Trophoblast cell (in vitro differentiated cells and primary cell): ENCODE results near the gene PPDPF.

Experiments
- DNase-seq, 2 donors: peaks; one replicate each; pipeline ENCODE4 v3.0.0-alpha.2; 2016
- H2AFZ ChIP-seq: 2 replicates; pipeline ENCODE4 v1.6.1; 2013; ENCODE audit warnings: low read length, moderate library complexity, mild to moderate bottlenecking; ENCODE audit not compliant: insufficient read depth, poor library complexity
- H2AK5ac ChIP-seq: 2 replicates; pipeline ENCODE4 v1.6.1; 2013; ENCODE audit warnings: mild to moderate bottlenecking, low read length
- H2BK120ac ChIP-seq: 2 replicates; pipeline ENCODE4 v1.6.1; 2013; ENCODE audit warnings: low read length, mild to moderate bottlenecking, moderate library complexity; ENCODE audit not compliant: insufficient read depth, poor library complexity
- H2BK12ac ChIP-seq: 2 replicates; pipeline ENCODE4 v1.6.1; 2013; ENCODE audit warnings: mild to moderate bottlenecking, low read length, moderate library complexity
- H2BK5ac ChIP-seq: 2 replicates; pipeline ENCODE4 v1.6.1; 2013; ENCODE audit warnings: low read length, low read depth, moderate library complexity, mild to moderate bottlenecking; ENCODE audit not compliant: poor library complexity
- H3K14ac ChIP-seq: 2 replicates; pipeline ENCODE4 v1.6.1; 2013; ENCODE audit warnings: mild to moderate bottlenecking, low read length
- H3K18ac ChIP-seq: 2 replicates; pipeline ENCODE4 v1.6.1; 2013; ENCODE audit warnings: mild to moderate bottlenecking, low read length
- H3K23ac ChIP-seq: 2 replicates; pipeline ENCODE4 v1.6.1; 2013; ENCODE audit warnings: low read length
- H3K27ac ChIP-seq: 2 replicates; pipeline ENCODE4 v1.5.1; 2013; ENCODE audit warnings: low read depth, mild to moderate bottlenecking, inconsistent platforms, low read length, moderate library complexity
- H3K27me3 ChIP-seq: 2 replicates; pipeline ENCODE4 v1.6.1; 2013; ENCODE audit warnings: inconsistent platforms, mild to moderate bottlenecking, low read length, moderate library complexity; ENCODE audit not compliant: insufficient read depth
- H3K36me3 ChIP-seq, 2 experiments: 1 replicate in 1 of 2; 2 replicates in 1 of 2; pipeline ENCODE4 v1.6.1; 2013; ENCODE audit warnings: low read length in 2 of 2, mild to moderate bottlenecking in 2 of 2, moderate library complexity in 1 of 2; ENCODE audit not compliant: insufficient read depth in 2 of 2, control insufficient read depth in 1 of 2
- H3K4ac ChIP-seq: 2 replicates; pipeline ENCODE4 v1.6.1; 2013; ENCODE audit warnings: low read depth, mild to moderate bottlenecking, low read length, moderate library complexity
- H3K4me1 ChIP-seq, 2 experiments: 1 replicate in 1 of 2; 2 replicates in 1 of 2; pipeline ENCODE4 v1.6.1; 2013; ENCODE audit warnings: low read length in 2 of 2, mild to moderate bottlenecking in 2 of 2, moderate library complexity in 1 of 2; ENCODE audit not compliant: insufficient read depth in 2 of 2, control insufficient read depth in 1 of 2
- H3K4me2 ChIP-seq: 2 replicates; pipeline ENCODE4 v1.6.1; 2013; ENCODE audit warnings: inconsistent platforms, mild to moderate bottlenecking, low read length, moderate library complexity
- H3K4me3 ChIP-seq: 2 replicates; pipeline ENCODE4 v1.5.1; 2013; ENCODE audit warnings: mild to moderate bottlenecking, low read depth, low read length, inconsistent platforms
- H3K79me1 ChIP-seq: one replicate; pipeline ENCODE4 v1.6.1; 2013; ENCODE audit warnings: low read length
- H3K79me2 ChIP-seq: 2 replicates; pipeline ENCODE4 v1.6.1; 2013; ENCODE audit warnings: low read length, mild to moderate bottlenecking; ENCODE audit not compliant: control insufficient read depth, insufficient read depth, poor library complexity
- H3K9ac ChIP-seq: 2 replicates; pipeline ENCODE4 v1.6.1; 2013; ENCODE audit warnings: mild to moderate bottlenecking, low read length
- H3K9me3 ChIP-seq: 2 replicates; pipeline ENCODE4 v1.6.1; 2013; ENCODE audit warnings: low read depth, mild to moderate bottlenecking, control low read depth, inconsistent platforms, low read length; ENCODE audit not compliant: insufficient read depth
- H4K12ac ChIP-seq: 2 replicates; pipeline ENCODE4 v1.6.1; 2013; ENCODE audit warnings: low read depth, mild to moderate bottlenecking, low read length, moderate library complexity
- H4K8ac ChIP-seq: 2 replicates; pipeline ENCODE4 v1.6.1; 2013; ENCODE audit warnings: low read depth, mild to moderate bottlenecking, low read length, moderate library complexity
- H4K91ac ChIP-seq: one replicate; pipeline ENCODE4 v1.6.1; 2013; ENCODE audit warnings: low read depth, mild to moderate bottlenecking, low read length, moderate library complexity
- WGBS: extraction: QIAGEN DNeasy Blood & Tissue Kit; methylation state at CpG from one replicate; pipeline ENCODE4 v1.1.7; 2013; ENCODE audit warnings: missing lambda C conversion rate; ENCODE audit not compliant: insufficient read length, insufficient coverage; ENCODE audit errors: extremely low coverage; 5-methylcytosine and 5-hydroxymethylcytosine counted together

PPDPF gene

DNA sequence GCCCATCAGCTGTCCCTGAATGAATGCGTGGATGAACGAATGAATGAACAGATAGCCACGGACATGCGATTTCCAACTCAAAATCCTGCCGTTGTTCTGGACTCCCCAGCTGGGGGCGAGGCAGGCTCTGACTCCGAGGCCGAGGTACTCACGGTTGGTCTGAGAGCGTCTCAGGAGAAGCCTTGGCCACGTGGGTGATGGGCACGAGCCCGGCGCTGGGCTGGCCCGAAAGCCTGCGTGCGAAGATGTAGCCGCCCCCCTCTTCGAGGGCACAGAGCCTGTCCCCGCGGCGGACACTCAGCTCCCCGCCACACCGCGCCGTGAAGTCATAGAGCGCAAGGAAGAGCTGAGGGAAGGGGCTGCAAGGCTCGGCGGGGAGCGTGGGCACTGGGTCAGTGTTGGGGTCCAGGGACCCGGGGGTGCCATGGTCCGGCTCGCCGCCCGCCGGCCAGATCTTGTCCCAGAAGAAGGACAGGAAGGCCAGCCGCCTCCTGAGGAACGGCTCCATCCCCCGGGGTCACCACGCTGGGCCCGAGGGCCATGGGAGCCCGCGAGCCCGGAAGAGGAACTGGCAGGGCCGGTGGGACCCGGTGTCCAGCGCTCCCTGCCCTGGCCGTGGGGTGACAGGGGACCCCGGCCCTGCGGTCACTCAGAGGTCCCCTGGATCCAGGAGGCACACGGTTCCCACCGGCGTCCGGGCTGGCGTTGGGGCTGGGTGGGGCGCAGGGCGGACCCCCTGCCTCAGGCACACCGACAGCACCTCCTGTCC is 26.6 kb downstream of the PPDPF start:
- H3K4me1 ChIP-seq = peaks cover 0 to 3% of the 10 kb centered on the region in 2 experiments
- no peaks in the 10 kb centered on the region for H3K79me2 ChIP-seq
- no peaks in the 10 kb centered on the region for H3K27me3 ChIP-seq
- no peak overlapping the region for H3K4me3 ChIP-seq
- H3K9me3 ChIP-seq = no peaks in the 10 kb centered on the region
- H3K27ac ChIP-seq = no peak overlapping the region
- H4K12ac ChIP-seq = no peak overlapping the region
- H2BK120ac ChIP-seq = no peak overlapping the region
- no peak overlapping the region for H3K18ac ChIP-seq
- H2AK5ac ChIP-seq = no peak overlapping the region
- no peak overlapping the region for H3K4ac ChIP-seq
- DNase-seq = no peak
- H4K8ac ChIP-seq = no peak overlapping the region
- no peak overlapping the region for H2BK5ac ChIP-seq
- no peak overlapping the region for H2BK12ac ChIP-seq
- H4K91ac ChIP-seq = no peak overlapping the region
- no peak overlapping the region for H3K14ac ChIP-seq
- no peaks in the 10 kb centered on the region for H3K36me3 ChIP-seq
- no peak overlapping the region for H3K23ac ChIP-seq
- no peak overlapping the region for H2AFZ ChIP-seq
- no CpG with 5 or more reads among the region's 58 CpGs for WGBS
- no peaks in the 10 kb centered on the region for H3K79me1 ChIP-seq
- no peak overlapping the region for H3K4me2 ChIP-seq
- H3K9ac ChIP-seq = no peak overlapping the region

DNA sequence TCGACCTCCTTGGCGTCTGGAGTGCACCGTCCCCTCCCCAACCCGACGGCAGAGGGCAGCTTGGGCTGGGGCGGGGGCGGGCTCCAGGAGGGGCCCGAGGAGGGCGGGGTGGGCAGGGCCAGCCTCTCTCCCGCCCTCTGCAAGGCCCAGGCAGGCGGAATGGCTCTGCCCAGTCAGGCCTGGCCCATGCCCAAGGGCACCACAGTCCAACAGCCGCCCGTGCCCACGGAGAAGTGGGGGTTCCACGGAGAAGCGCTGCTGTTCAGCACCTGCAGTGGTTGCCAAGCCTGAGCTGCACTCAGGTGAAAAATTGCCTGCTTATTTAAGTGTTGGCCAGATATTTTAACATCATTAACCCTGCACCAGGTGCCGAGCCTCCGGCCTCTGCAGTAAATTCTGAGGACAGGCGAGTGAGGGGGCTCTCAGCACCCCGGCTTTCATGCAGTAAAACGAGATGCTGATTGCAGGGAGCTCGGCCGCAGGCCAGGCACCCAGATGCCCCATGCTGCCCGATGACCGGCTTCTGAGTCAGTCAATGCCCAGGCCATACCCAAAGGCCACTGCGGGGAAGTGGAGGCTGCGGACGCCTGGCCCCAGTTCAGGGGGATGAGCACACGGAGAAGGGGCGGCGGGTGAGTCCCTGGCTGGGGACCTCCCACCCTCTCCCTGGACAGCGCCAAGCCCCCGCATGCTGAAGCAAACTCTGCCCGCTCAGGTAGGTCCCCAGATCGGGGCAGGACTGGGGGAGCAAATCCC is 27.3 kb downstream of the PPDPF start, which contains the start of gene SRMS:
Gene SRMS (minus strand): TSS at position 25 of the 756 bp plus-strand sequence. CDS start 286 bp downstream, outside the sequence.
- H3K4ac ChIP-seq = no peak within 1 kb of the TSS
- H3K4me2 ChIP-seq = no peak within 1 kb of the TSS
- no peak within 1 kb of the TSS for H4K91ac ChIP-seq
- H3K4me3 ChIP-seq = no peak within 1 kb of the TSS
- no peak within 1 kb of the TSS for H4K8ac ChIP-seq
- no peak within 1 kb of the TSS for H2BK120ac ChIP-seq
- no peak within 1 kb of the TSS for H3K9ac ChIP-seq
- no peaks in the 10 kb centered on the region for H3K79me1 ChIP-seq
- DNase-seq = no peak
- H3K27ac ChIP-seq = no peak within 1 kb of the TSS
- no peak within 1 kb of the TSS for H2AFZ ChIP-seq
- H2BK12ac ChIP-seq = no peak within 1 kb of the TSS
- no peak within 1 kb of the TSS for H4K12ac ChIP-seq
- no peak within 1 kb of the TSS for H3K14ac ChIP-seq
- H3K4me1 ChIP-seq = peaks cover 2 to 6% of the 10 kb centered on the region in 2 experiments
- H3K27me3 ChIP-seq = no peaks in the 10 kb centered on the region
- WGBS = no CpG with 5 or more reads among the region's 35 CpGs
- no peak within 1 kb of the TSS for H3K23ac ChIP-seq
- no peak within 1 kb of the TSS for H2AK5ac ChIP-seq
- H2BK5ac ChIP-seq = no peak within 1 kb of the TSS
- no peaks in the 10 kb centered on the region for H3K79me2 ChIP-seq
- H3K18ac ChIP-seq = no peak within 1 kb of the TSS
- no peaks in the 10 kb centered on the region for H3K9me3 ChIP-seq
- no peaks in the 10 kb centered on the region for H3K36me3 ChIP-seq

- Histone ChIP-seq H2BK12ac (no peak overlapping the region), H3K4me3 (no peak overlapping the region), H3K9ac (no peak overlapping the region), H2BK120ac (no peak overlapping the region), H3K23ac (no peak overlapping the region), H3K18ac (no peak overlapping the region), H3K36me3 (no peaks in the 10 kb centered on the region), H3K14ac (no peak overlapping the region), H4K12ac (no peak overlapping the region), H3K4me1 (peaks cover 5 to 7% of the 10 kb centered on the region in 2 experiments), H3K9me3 (peaks cover under 1% of the 10 kb centered on the region), H4K8ac (no peak overlapping the region), H4K91ac (no peak overlapping the region), H3K4ac (no peak overlapping the region), H2AK5ac (no peak overlapping the region), H2BK5ac (no peak overlapping the region), H3K79me2 (no peaks in the 10 kb centered on the region), H3K27me3 (no peaks in the 10 kb centered on the region), H2AFZ (no peak overlapping the region), H3K79me1 (no peaks in the 10 kb centered on the region), H3K4me2 (no peak overlapping the region), H3K27ac (no peak overlapping the region)
- DNase-seq = no peak
- WGBS = no CpG with 5 or more reads among the region's 11 CpGs
Observed at GRCh38 chr20:63548542-63548941, 28.0 kb downstream of the PPDPF start.

GRCh38 chr20:63549019-63549418 is 28.5 kb downstream of the PPDPF start:
- Histone ChIP-seq H3K4me3 (no peak overlapping the region), H2AFZ (no peak overlapping the region), H3K4me2 (no peak overlapping the region), H2BK120ac (no peak overlapping the region), H3K23ac (no peak overlapping the region), H2BK12ac (no peak overlapping the region), H3K4ac (no peak overlapping the region), H3K79me2 (no peaks in the 10 kb centered on the region), H3K27me3 (no peaks in the 10 kb centered on the region), H3K27ac (no peak overlapping the region), H3K4me1 (peaks cover 7 to 9% of the 10 kb centered on the region in 2 experiments), H3K18ac (no peak overlapping the region), H4K8ac (no peak overlapping the region), H3K36me3 (no peaks in the 10 kb centered on the region), H3K9ac (no peak overlapping the region), H4K12ac (no peak overlapping the region), H2BK5ac (no peak overlapping the region), H3K79me1 (peaks cover 3% of the 10 kb centered on the region), H3K9me3 (peaks cover 2% of the 10 kb centered on the region), H3K14ac (no peak overlapping the region), H2AK5ac (no peak overlapping the region), H4K91ac (no peak overlapping the region)
- DNase-seq = no peak
- WGBS = no CpG with 5 or more reads among the region's 25 CpGs
